GM18867 (cell line): Measurements from ENCODE around the gene LTA4H.

ENCODE experiments used
- ATAC-seq: cut with Tn5 transposase; IDR thresholded peaks from one replicate; pipeline ENCODE4 v1.9.1; 2021; ENCODE audit warnings: mild to moderate bottlenecking, moderate library complexity; ENCODE audit not compliant: unreplicated experiment

Gene LTA4H

DNA sequence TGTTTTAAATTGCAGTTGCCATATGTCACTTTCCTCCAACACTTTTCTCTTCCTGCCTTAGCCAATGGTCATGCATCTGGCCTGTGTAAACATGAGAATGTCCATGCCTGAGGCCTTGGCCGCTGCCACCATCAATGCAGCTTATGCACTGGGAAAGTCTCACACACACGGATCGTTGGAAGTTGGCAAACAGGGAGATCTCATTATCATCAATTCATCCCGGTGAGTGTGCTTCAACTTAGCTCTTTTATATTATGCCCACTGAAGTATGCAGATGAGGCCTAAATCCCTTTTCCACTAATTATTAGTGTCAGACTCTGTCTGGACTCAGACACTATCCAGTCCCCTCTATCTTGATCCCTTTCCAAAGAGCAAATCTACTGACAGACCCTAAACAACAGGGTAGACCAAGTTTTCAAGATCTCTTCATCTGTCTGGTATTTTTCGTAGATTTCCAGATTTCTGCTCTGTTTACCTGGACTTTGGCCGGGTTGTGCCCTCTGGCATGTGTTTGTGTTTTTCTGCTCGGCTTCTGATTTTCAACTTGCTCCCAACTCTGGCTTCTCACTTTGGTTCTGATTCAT is 69.0 kb downstream of the LTA4H start:
- no peak for ATAC-seq

- no peak for ATAC-seq
Measured at GRCh38 chr12:95963096-95963495, 72.3 kb downstream of the LTA4H start.

DNA sequence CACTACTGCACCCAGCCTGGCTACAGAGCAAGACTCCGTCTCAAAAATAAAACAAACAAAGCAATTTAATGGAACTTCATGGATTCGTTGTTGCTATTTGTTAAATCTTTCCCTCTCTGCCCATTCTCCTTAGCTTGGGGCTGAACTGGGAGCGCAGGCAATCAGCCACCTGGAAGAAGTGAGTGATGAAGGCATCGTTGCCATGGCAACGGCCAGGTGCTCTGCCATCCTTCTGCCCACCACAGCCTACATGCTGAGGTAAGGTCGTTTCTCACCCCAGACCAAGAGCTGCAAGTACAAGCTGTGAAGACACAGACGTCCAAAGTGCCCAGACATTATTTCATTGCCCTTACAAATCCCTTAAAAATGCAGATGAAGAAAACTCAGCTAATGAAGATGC is 73.2 kb downstream of the LTA4H start:
- ATAC-seq, result no peak

GRCh38 chr12:95960241-95960640 is 75.1 kb downstream of the LTA4H start:
- ATAC-seq, result no peak

- ATAC-seq, result no peak
Measured at GRCh38 chr12:95959107-95959506, 76.3 kb downstream of the LTA4H start.

DNA sequence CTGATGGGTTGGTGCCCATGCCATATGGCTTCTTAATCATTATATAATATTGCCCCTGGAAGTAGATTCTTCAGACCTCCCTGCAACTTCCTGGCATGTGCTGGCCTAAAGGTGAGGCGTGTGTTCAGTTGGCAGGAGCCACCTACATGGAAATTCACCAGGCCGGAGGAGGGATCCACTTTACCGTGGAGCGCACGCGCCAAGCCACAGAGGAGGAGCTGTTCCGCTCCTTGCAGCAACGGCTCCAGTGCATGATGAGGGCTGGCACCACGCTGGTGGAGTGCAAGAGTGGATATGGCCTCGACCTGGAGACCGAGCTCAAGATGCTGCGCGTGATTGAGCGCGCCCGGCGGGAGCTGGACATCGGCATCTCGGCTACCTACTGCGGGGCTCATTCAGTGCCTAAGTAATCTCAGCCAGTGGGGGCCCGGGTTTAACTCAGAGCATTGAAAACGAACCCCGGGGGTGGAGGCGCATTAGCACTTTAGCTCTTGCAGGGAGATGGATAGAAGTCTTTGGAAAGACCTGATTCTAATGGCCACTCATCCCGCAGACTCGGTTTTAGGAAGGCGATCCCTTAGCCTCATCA is 78.7 kb downstream of the LTA4H start:
- no peak for ATAC-seq

DNA sequence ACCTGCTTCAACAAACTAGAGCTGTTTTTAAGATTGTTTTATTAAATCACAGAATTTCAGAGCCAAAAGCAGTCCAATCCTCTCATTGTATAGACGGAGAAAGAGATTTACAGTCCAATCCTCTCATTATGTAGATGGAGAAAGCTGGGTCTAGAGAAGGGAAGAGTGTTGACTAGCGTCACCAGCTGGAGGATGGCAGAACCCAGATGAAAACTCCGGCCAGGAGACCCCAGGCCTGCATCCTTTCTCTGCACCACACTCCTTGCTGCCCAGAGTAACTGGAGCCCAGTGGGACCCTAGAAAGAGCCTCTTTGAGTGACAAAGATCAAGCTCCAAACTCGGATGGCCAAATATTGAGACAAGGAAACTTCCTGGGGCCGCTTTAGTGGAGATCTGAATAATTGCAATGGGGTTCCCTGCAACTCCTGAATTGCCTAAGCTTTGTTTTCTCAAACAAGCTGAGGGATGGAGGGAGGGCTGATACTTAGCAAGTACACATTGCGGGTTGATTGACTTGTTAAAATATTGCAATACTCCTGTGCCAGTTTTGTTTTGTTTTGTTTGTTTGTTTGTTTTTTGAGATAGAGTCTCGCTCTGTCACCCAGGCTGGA is 79.7 kb downstream of the LTA4H start:
- no peak for ATAC-seq

- ATAC-seq, result no peak
Measured at GRCh38 chr12:95953000-95953399, 82.4 kb downstream of the LTA4H start.

- ATAC-seq, result no peak
Measured at GRCh38 chr12:95951515-95951914, 83.9 kb downstream of the LTA4H start.
